COLO829 (cell line): ENCODE measurements around the gene HYAL4.
"Not testable (repeated sequence)": the region's sequence is repeated elsewhere in the genome, so short reads cannot be mapped to it uniquely, and the experiment has no call there.

Experiments used
- DNase-seq: peaks from one replicate; pipeline ENCODE4 v3.0.0; 2012; ENCODE audit warnings: low spot score

HYAL4 gene

GRCh38 chr7:123847868-123848267 is 2.9 kb downstream of the HYAL4 start:
- no peak for DNase-seq

GRCh38 chr7:123849855-123850254 is 4.9 kb downstream of the HYAL4 start:
- no peak for DNase-seq

- DNase-seq, result not testable (repeated sequence)
Observed at GRCh38 chr7:123851404-123851803, 6.4 kb downstream of the HYAL4 start.

- DNase-seq, result not testable (repeated sequence)
Observed at GRCh38 chr7:123854291-123854690, 9.3 kb downstream of the HYAL4 start.

- DNase-seq, result not testable (repeated sequence)
Observed at GRCh38 chr7:123856428-123856827, 11.5 kb downstream of the HYAL4 start.

GRCh38 chr7:123860848-123861247 is 15.9 kb downstream of the HYAL4 start:
- no peak for DNase-seq

- DNase-seq, result no peak
Observed at GRCh38 chr7:123862775-123863174, 17.8 kb downstream of the HYAL4 start.

- peak; percentile 57 for DNase-seq
Observed at GRCh38 chr7:123863461-123863860, 18.5 kb downstream of the HYAL4 start.

- DNase-seq, result no peak
Observed at GRCh38 chr7:123864012-123864411, 19.0 kb downstream of the HYAL4 start.

- no peak for DNase-seq
Observed at GRCh38 chr7:123864436-123864835, 19.5 kb downstream of the HYAL4 start.

GRCh38 chr7:123864966-123865365 is 20.0 kb downstream of the HYAL4 start:
- DNase-seq, result no peak

- DNase-seq, result peak; percentile 51
Observed at GRCh38 chr7:123865517-123866117, 20.6 kb downstream of the HYAL4 start.

- no peak for DNase-seq
Observed at GRCh38 chr7:123867225-123867624, 22.3 kb downstream of the HYAL4 start.

- DNase-seq, result peak; percentile 40
Observed at GRCh38 chr7:123871998-123872867, 27.3 kb downstream of the HYAL4 start.

- no peak for DNase-seq
Observed at GRCh38 chr7:123872908-123873307, 27.9 kb downstream of the HYAL4 start.

- DNase-seq, result no peak
Observed at GRCh38 chr7:123876557-123877256, 31.7 kb downstream of the HYAL4 start.

GRCh38 chr7:123879628-123880027 is 34.7 kb downstream of the HYAL4 start:
- no peak for DNase-seq

- no peak for DNase-seq
Observed at GRCh38 chr7:123881300-123881699, 36.3 kb downstream of the HYAL4 start.

- DNase-seq, result no peak
Observed at GRCh38 chr7:123883154-123883553, 38.2 kb downstream of the HYAL4 start.

GRCh38 chr7:123888192-123888591 is 43.2 kb downstream of the HYAL4 start:
- DNase-seq, result no peak

GRCh38 chr7:123894753-123895152 is 49.8 kb downstream of the HYAL4 start:
- DNase-seq, result not testable (repeated sequence)

- DNase-seq, result no peak
Observed at GRCh38 chr7:123901101-123901500, 56.1 kb downstream of the HYAL4 start.

GRCh38 chr7:123905714-123906113 is 60.7 kb downstream of the HYAL4 start:
- DNase-seq, result no peak
